ENCODE measurements around the gene ZNF763. TPM values are rescaled to one million over a fixed set of nuclear protein-coding genes. Genes with fewer than 3 reads are reported as not detected.

Gene ZNF763
- total RNA-seq, 2 donors from 2014 or later: 4.4 to 5.0 TPM

DNA sequence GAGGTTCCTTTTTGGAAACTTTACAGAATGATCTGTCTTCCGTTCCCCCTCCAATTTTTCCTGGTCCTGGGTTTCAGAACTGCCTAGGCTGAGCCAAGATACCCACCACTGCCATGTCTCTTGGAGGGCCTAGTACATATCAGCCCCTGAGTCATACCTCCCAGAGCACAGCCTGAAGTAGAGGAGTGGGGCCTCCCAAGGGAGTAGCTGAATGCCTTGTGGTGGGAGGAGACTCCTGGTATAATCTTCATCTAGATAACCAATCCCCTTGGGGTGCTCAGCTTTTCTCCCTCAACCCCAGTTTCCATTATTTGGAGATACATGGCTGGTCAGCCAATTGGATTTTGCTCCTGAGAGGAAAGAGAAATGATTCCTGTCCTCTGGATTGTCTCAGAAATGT, 30.3 kb downstream of the ZNF763 start:
- Histone ChIP-seq H3K27me3 (ENCODE audit: control insufficient read depth, insufficient read depth, low read length, poor library complexity, severe bottlenecking) (no peaks in the 10 kb centered on the region), H3K27ac (ENCODE audit: low read depth, low read length) (no peak overlapping the region), H3K4me3 (ENCODE audit: low read length) (no peak overlapping the region), H3K9me3 (ENCODE audit: control insufficient read depth, low read length) (peaks cover 17% of the 10 kb centered on the region), H3K4me1 (ENCODE audit: control insufficient read depth, insufficient read depth, low read length) (no peaks in the 10 kb centered on the region), H3K9ac (ENCODE audit: extremely low read depth, low read length, poor library complexity, severe bottlenecking) (no peak overlapping the region), H3K36me3 (ENCODE audit: control insufficient read depth, insufficient read depth, low read length) (peaks cover 27% of the 10 kb centered on the region)
- peaks cover 47% of the 10 kb centered on the region for H3K36me3 Mint-ChIP-seq (ENCODE audit: low read depth)
- H3K27ac Mint-ChIP-seq: no peak overlapping the region
- TF ChIP-seq, protein P1, sequence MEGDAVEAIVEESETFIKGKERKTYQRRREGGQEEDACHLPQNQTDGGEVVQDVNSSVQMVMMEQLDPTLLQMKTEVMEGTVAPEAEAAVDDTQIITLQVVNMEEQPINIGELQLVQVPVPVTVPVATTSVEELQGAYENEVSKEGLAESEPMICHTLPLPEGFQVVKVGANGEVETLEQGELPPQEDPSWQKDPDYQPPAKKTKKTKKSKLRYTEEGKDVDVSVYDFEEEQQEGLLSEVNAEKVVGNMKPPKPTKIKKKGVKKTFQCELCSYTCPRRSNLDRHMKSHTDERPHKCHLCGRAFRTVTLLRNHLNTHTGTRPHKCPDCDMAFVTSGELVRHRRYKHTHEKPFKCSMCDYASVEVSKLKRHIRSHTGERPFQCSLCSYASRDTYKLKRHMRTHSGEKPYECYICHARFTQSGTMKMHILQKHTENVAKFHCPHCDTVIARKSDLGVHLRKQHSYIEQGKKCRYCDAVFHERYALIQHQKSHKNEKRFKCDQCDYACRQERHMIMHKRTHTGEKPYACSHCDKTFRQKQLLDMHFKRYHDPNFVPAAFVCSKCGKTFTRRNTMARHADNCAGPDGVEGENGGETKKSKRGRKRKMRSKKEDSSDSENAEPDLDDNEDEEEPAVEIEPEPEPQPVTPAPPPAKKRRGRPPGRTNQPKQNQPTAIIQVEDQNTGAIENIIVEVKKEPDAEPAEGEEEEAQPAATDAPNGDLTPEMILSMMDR (conservative IDR thresholded peaks at IDR 0.05): no peak
- H3K4me3 Mint-ChIP-seq: no peak overlapping the region
- peaks cover 30% of the 10 kb centered on the region for H3K9me3 Mint-ChIP-seq
- no peaks in the 10 kb centered on the region for H3K4me1 Mint-ChIP-seq
- no peak for DNase-seq
- no peaks in the 10 kb centered on the region for H3K27me3 Mint-ChIP-seq (ENCODE audit: insufficient read depth)
- WGBS, 2 experiments (ENCODE audit: insufficient coverage in 1 of 2, insufficient read length in 1 of 2): 88 to 93% methylated on average over 1 of the region's 1 CpG

DNA sequence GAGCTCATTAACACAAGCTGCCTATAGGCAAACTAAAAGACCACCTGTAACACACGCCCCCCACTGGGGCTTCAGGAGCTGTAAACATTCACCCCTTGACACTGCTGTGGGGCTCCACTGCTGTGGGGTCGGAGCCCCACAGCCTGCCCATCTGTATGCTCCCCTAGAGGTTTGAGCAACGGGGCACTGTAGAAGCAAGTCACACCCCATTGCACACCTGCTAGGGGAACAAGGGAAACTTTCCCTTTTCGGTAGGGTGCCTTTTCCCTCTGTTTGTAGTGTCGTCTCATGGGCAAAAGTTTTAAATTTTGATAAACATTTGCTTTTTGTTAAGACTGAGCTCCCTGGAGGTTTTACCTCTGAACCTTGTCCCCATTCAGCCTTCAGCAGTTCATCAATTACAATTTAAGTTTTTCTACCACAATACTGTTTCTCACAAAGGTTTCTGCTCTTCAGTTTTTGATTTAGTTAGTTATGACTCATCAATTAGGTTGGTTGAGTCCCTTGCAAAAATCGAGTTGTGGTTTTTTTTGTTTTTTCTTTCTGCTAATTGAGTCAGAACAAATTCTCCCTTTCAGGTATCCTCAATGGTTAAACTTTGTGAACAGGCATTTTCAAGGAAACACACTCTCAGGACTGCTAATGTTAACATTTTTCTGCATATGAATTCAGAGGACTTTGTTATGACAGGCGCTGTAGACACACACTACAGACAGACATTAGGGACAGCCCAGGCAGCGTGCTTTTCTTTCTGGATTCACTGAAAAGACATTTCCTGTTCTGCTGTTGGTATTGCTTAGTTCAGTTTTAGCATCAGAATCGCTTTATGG, 35.5 kb downstream of the ZNF763 start:
- Histone ChIP-seq H3K4me3 (ENCODE audit: low read length) (no peak overlapping the region), H3K4me1 (ENCODE audit: control insufficient read depth, insufficient read depth, low read length) (no peaks in the 10 kb centered on the region), H3K36me3 (ENCODE audit: control insufficient read depth, insufficient read depth, low read length) (peaks cover 46% of the 10 kb centered on the region), H3K27ac (ENCODE audit: low read depth, low read length) (no peak overlapping the region), H3K9ac (ENCODE audit: extremely low read depth, low read length, poor library complexity, severe bottlenecking) (no peak overlapping the region), H3K27me3 (ENCODE audit: control insufficient read depth, insufficient read depth, low read length, poor library complexity, severe bottlenecking) (no peaks in the 10 kb centered on the region), H3K9me3 (ENCODE audit: control insufficient read depth, low read length) (peaks cover 21% of the 10 kb centered on the region)
- no peak overlapping the region for H3K27ac Mint-ChIP-seq
- 84 to 91% methylated on average over 5 to 9 of the region's 9 CpGs for WGBS, 2 experiments (ENCODE audit: insufficient coverage in 1 of 2, insufficient read length in 1 of 2)
- H3K4me1 Mint-ChIP-seq: no peaks in the 10 kb centered on the region
- no peaks in the 10 kb centered on the region for H3K27me3 Mint-ChIP-seq (ENCODE audit: insufficient read depth)
- H3K36me3 Mint-ChIP-seq (ENCODE audit: low read depth): peaks cover 62% of the 10 kb centered on the region
- TF ChIP-seq, protein P1 (conservative IDR thresholded peaks at IDR 0.05): no peak
- DNase-seq: no peak
- no peak overlapping the region for H3K4me3 Mint-ChIP-seq
- peaks cover 36% of the 10 kb centered on the region for H3K9me3 Mint-ChIP-seq

DNA sequence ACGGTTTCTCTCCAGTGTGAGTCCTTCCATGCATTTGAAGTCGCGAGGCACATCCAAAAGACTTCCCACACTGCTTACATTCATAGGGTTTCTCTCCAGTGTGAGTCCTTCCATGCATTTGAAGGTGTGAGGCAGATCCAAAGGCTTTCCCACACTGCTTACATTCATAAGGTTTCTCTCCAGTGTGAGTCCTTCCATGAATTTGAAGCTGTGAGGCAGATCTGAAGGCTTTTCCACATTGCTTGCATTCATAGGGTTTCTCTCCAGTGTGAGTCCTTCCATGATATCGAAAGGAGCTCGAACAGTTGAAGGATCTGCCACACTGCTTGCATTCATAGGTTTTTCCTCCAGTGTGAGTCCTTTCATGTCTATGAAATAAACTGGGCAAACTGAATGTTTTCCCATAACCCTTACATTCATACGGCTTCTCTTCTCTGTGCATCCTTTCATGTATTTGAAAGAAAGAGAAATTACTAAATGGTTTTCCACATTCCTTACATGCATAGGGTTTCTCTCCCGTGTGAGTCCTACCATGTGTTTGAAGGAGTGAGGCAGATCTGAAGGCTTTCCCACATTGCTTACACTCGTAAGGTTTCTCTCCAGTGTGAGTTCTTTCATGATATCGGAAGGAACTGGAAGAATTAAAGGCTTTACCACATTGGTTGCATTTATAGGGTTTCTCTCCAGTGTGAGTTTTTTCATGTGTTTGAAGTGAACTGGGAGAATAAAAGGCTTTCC, 50.3 kb downstream of the ZNF763 start:
- TF ChIP-seq, protein P1 (conservative IDR thresholded peaks at IDR 0.05): no peak
- no peak overlapping the region for H3K27ac ChIP-seq (ENCODE audit: low read depth, low read length)
- H3K36me3 ChIP-seq (ENCODE audit: control insufficient read depth, insufficient read depth, low read length): peaks cover 59% of the 10 kb centered on the region
- H3K9me3 ChIP-seq (ENCODE audit: control insufficient read depth, low read length): peaks cover 93% of the 10 kb centered on the region
- Mint-ChIP-seq H3K36me3 (ENCODE audit: low read depth) (peaks cover 85% of the 10 kb centered on the region), H3K27ac (no peak overlapping the region), H3K27me3 (ENCODE audit: insufficient read depth) (no peaks in the 10 kb centered on the region), H3K4me1 (no peaks in the 10 kb centered on the region), H3K9me3 (peaks cover 98% of the 10 kb centered on the region), H3K4me3 (no peak overlapping the region)
- H3K9ac ChIP-seq (ENCODE audit: extremely low read depth, low read length, poor library complexity, severe bottlenecking): no peak overlapping the region
- no peaks in the 10 kb centered on the region for H3K27me3 ChIP-seq (ENCODE audit: control insufficient read depth, insufficient read depth, low read length, poor library complexity, severe bottlenecking)
- no peak for DNase-seq
- no peaks in the 10 kb centered on the region for H3K4me1 ChIP-seq (ENCODE audit: control insufficient read depth, insufficient read depth, low read length)
- peak overlapping the region; percentile 57 for H3K4me3 ChIP-seq (ENCODE audit: low read length)
- 93 to 100% methylated on average over 5 to 9 of the region's 9 CpGs for WGBS, 2 experiments (ENCODE audit: insufficient coverage in 1 of 2, insufficient read length in 1 of 2)

All from endodermal cell (in vitro differentiated cells).